ENCODE data around the gene IL12B. TPM values are rescaled to one million over a fixed set of nuclear protein-coding genes. Genes with fewer than 3 reads are reported as not detected.

Gene IL12B
- total RNA-seq, 1 donor from 2014 or later = not detected

- no peak overlapping the region for H3K27ac Mint-ChIP-seq
- H3K9me3 Mint-ChIP-seq = peaks cover 27% of the 10 kb centered on the region
- H3K27me3 Mint-ChIP-seq (ENCODE audit: insufficient read depth) = peaks cover 4% of the 10 kb centered on the region
- H3K4me1 Mint-ChIP-seq (ENCODE audit: low read depth) = peaks cover 65% of the 10 kb centered on the region
- no peak for DNase-seq (ENCODE audit: low spot score)
- peaks cover 21% of the 10 kb centered on the region for H3K36me3 Mint-ChIP-seq (ENCODE audit: low read depth)
- intact Hi-C loops (cut with micrococcal nuclease) = no loop called here
- no peak overlapping the region for H3K4me3 Mint-ChIP-seq
These were observed 12.6 kb upstream of the IL12B start for GRCh38 chr5:159342840-159343239.

GRCh38 chr5:159341906-159342310 lies 11.6 kb upstream of the IL12B start:
- no peak for DNase-seq (ENCODE audit: low spot score)
- peaks cover 74% of the 10 kb centered on the region for H3K4me1 Mint-ChIP-seq (ENCODE audit: low read depth)
- peaks cover 21% of the 10 kb centered on the region for H3K36me3 Mint-ChIP-seq (ENCODE audit: low read depth)
- H3K4me3 Mint-ChIP-seq = no peak overlapping the region
- intact Hi-C loops (cut with micrococcal nuclease) = no loop called here
- peaks cover 4% of the 10 kb centered on the region for H3K27me3 Mint-ChIP-seq (ENCODE audit: insufficient read depth)
- no peak overlapping the region for H3K27ac Mint-ChIP-seq
- H3K9me3 Mint-ChIP-seq = peaks cover 27% of the 10 kb centered on the region

- peaks cover 4% of the 10 kb centered on the region for H3K27me3 Mint-ChIP-seq (ENCODE audit: insufficient read depth)
- peaks cover 82% of the 10 kb centered on the region for H3K4me1 Mint-ChIP-seq (ENCODE audit: low read depth)
- H3K4me3 Mint-ChIP-seq = no peak overlapping the region
- H3K27ac Mint-ChIP-seq = peak overlapping the region; percentile 54
- intact Hi-C loops (cut with micrococcal nuclease) = no loop called here
- H3K9me3 Mint-ChIP-seq = peaks cover 27% of the 10 kb centered on the region
- DNase-seq (ENCODE audit: low spot score) = no peak
- H3K36me3 Mint-ChIP-seq (ENCODE audit: low read depth) = peaks cover 21% of the 10 kb centered on the region
These were observed 10.9 kb upstream of the IL12B start for GRCh38 chr5:159341145-159341544.

GRCh38 chr5:159340511-159340910 lies 10.2 kb upstream of the IL12B start:
- intact Hi-C loops (cut with micrococcal nuclease) = no loop called here
- DNase-seq (ENCODE audit: low spot score) = no peak
- H3K27me3 Mint-ChIP-seq (ENCODE audit: insufficient read depth) = peaks cover 1% of the 10 kb centered on the region
- peak overlapping the region; percentile 54 for H3K27ac Mint-ChIP-seq
- peaks cover 27% of the 10 kb centered on the region for H3K9me3 Mint-ChIP-seq
- peaks cover 85% of the 10 kb centered on the region for H3K4me1 Mint-ChIP-seq (ENCODE audit: low read depth)
- peaks cover 21% of the 10 kb centered on the region for H3K36me3 Mint-ChIP-seq (ENCODE audit: low read depth)
- H3K4me3 Mint-ChIP-seq = no peak overlapping the region

GRCh38 chr5:159339460-159339859 lies 9.2 kb upstream of the IL12B start:
- intact Hi-C loops (cut with micrococcal nuclease) = no loop called here
- H3K4me3 Mint-ChIP-seq = no peak overlapping the region
- H3K27ac Mint-ChIP-seq = no peak overlapping the region
- peaks cover 88% of the 10 kb centered on the region for H3K4me1 Mint-ChIP-seq (ENCODE audit: low read depth)
- H3K27me3 Mint-ChIP-seq (ENCODE audit: insufficient read depth) = peaks cover 1% of the 10 kb centered on the region
- no peak for DNase-seq (ENCODE audit: low spot score)
- peaks cover 21% of the 10 kb centered on the region for H3K9me3 Mint-ChIP-seq
- peaks cover 25% of the 10 kb centered on the region for H3K36me3 Mint-ChIP-seq (ENCODE audit: low read depth)

- H3K9me3 Mint-ChIP-seq = peaks cover 11% of the 10 kb centered on the region
- no peak for DNase-seq (ENCODE audit: low spot score)
- peaks cover 15% of the 10 kb centered on the region for H3K36me3 Mint-ChIP-seq (ENCODE audit: low read depth)
- H3K27ac Mint-ChIP-seq = peak overlapping the region; percentile 50
- intact Hi-C loops (cut with micrococcal nuclease) = no loop called here
- H3K27me3 Mint-ChIP-seq (ENCODE audit: insufficient read depth) = no peaks in the 10 kb centered on the region
- H3K4me1 Mint-ChIP-seq (ENCODE audit: low read depth) = peaks cover 84% of the 10 kb centered on the region
- H3K4me3 Mint-ChIP-seq = peak overlapping the region; percentile 43
These were observed 7.8 kb upstream of the IL12B start for GRCh38 chr5:159338118-159338517.

GRCh38 chr5:159337016-159337955 lies 7.0 kb upstream of the IL12B start:
- H3K4me1 Mint-ChIP-seq (ENCODE audit: low read depth) = peaks cover 87% of the 10 kb centered on the region
- H3K27ac Mint-ChIP-seq = peak overlapping the region; percentile 50
- H3K36me3 Mint-ChIP-seq (ENCODE audit: low read depth) = peaks cover 15% of the 10 kb centered on the region
- H3K9me3 Mint-ChIP-seq = peaks cover 11% of the 10 kb centered on the region
- peak overlapping the region; percentile 43 for H3K4me3 Mint-ChIP-seq
- intact Hi-C loops (cut with micrococcal nuclease) = loop anchor here (1.0 to 2.0 kb wide), 7 partner anchors 74 to 672 kb away; partner anchors contain the start of genes RNF145, TTC1 and UBLCP1
- no peaks in the 10 kb centered on the region for H3K27me3 Mint-ChIP-seq (ENCODE audit: insufficient read depth)
- peak; percentile 66 for DNase-seq (ENCODE audit: low spot score)

GRCh38 chr5:159336586-159336985 lies 6.3 kb upstream of the IL12B start:
- intact Hi-C loops (cut with micrococcal nuclease) = loop anchor here (2.0 kb wide), 4 partner anchors 74 to 672 kb away; partner anchors contain the start of genes RNF145, TTC1 and UBLCP1
- Mint-ChIP-seq H3K27ac (peak overlapping the region; percentile 36), H3K4me1 (ENCODE audit: low read depth) (peaks cover 88% of the 10 kb centered on the region), H3K36me3 (ENCODE audit: low read depth) (peaks cover 12% of the 10 kb centered on the region), H3K4me3 (no peak overlapping the region), H3K27me3 (ENCODE audit: insufficient read depth) (no peaks in the 10 kb centered on the region), H3K9me3 (peaks cover 11% of the 10 kb centered on the region)
- DNase-seq (ENCODE audit: low spot score) = no peak

- H3K27ac Mint-ChIP-seq = no peak overlapping the region
- peaks cover 15% of the 10 kb centered on the region for H3K27me3 Mint-ChIP-seq (ENCODE audit: insufficient read depth)
- no peak overlapping the region for H3K4me3 Mint-ChIP-seq
- peaks cover 78% of the 10 kb centered on the region for H3K4me1 Mint-ChIP-seq (ENCODE audit: low read depth)
- H3K36me3 Mint-ChIP-seq (ENCODE audit: low read depth) = peaks cover 11% of the 10 kb centered on the region
- intact Hi-C loops (cut with micrococcal nuclease) = loop anchor here (5.0 kb wide), 3 partner anchors 156 to 654 kb away; no protein-coding TSS in a partner anchor
- no peak for DNase-seq (ENCODE audit: low spot score)
- peaks cover 5% of the 10 kb centered on the region for H3K9me3 Mint-ChIP-seq
These were observed 3.2 kb upstream of the IL12B start for GRCh38 chr5:159333545-159333925.

- Mint-ChIP-seq H3K36me3 (ENCODE audit: low read depth) (peaks cover 11% of the 10 kb centered on the region), H3K9me3 (peaks cover 5% of the 10 kb centered on the region), H3K27ac (no peak overlapping the region), H3K27me3 (ENCODE audit: insufficient read depth) (peaks cover 20% of the 10 kb centered on the region), H3K4me3 (peak overlapping the region; percentile 28), H3K4me1 (ENCODE audit: low read depth) (peaks cover 73% of the 10 kb centered on the region)
- intact Hi-C loops (cut with micrococcal nuclease) = loop anchor here (5.0 kb wide), 3 partner anchors 156 to 654 kb away; no protein-coding TSS in a partner anchor
- DNase-seq (ENCODE audit: low spot score) = no peak
These were observed 2.7 kb upstream of the IL12B start for GRCh38 chr5:159332800-159333544.

- peak; percentile 53 for DNase-seq (ENCODE audit: low spot score)
- intact Hi-C loops (cut with micrococcal nuclease) = loop anchor here (1.0 to 5.0 kb wide), 4 partner anchors 67 to 656 kb away; no protein-coding TSS in a partner anchor
- Mint-ChIP-seq H3K36me3 (ENCODE audit: low read depth) (peaks cover 13% of the 10 kb centered on the region), H3K4me1 (ENCODE audit: low read depth) (peaks cover 56% of the 10 kb centered on the region), H3K4me3 (peak overlapping the region; percentile 72), H3K27me3 (ENCODE audit: insufficient read depth) (peaks cover 25% of the 10 kb centered on the region), H3K9me3 (peaks cover 5% of the 10 kb centered on the region), H3K27ac (peak overlapping the region; percentile 58)
These were observed 1.0 kb upstream of the IL12B start for GRCh38 chr5:159331093-159331973.

- Mint-ChIP-seq H3K9me3 (no peaks in the 10 kb centered on the region), H3K27ac (no peak overlapping the region), H3K4me3 (no peak overlapping the region), H3K27me3 (ENCODE audit: insufficient read depth) (peaks cover 30% of the 10 kb centered on the region), H3K36me3 (ENCODE audit: low read depth) (peaks cover 2% of the 10 kb centered on the region), H3K4me1 (ENCODE audit: low read depth) (peaks cover 3% of the 10 kb centered on the region)
- intact Hi-C loops (cut with micrococcal nuclease) = no loop called here
- no peak for DNase-seq (ENCODE audit: low spot score)
These were observed 5.3 kb downstream of the IL12B start for GRCh38 chr5:159324986-159325385.

Data from activated T-helper 1 cell treated with anti-CD3 and anti-CD28 coated beads, Interleukin-12 subunit alpha, Interleukin-12 subunit beta, Interleukin-2, Interleukin-4 antibody, amounts not matched to agents 30 ng/mL and 10 ng/mL and 1 ng/mL, durations not matched to agents 14 hours and 24 hours and 36 hours (primary cell).